GM19467 (cell line): ENCODE data around the gene LRRC40.
"Not testable (repeated sequence)": the region's sequence is repeated elsewhere in the genome, so short reads cannot be mapped to it uniquely, and the experiment has no call there.

Experiments used
- ATAC-seq: cut with Tn5 transposase; IDR thresholded peaks from one replicate; pipeline ENCODE4 v1.9.1; 2021; ENCODE audit warnings: mild to moderate bottlenecking, moderate library complexity; ENCODE audit not compliant: unreplicated experiment

Gene LRRC40

DNA sequence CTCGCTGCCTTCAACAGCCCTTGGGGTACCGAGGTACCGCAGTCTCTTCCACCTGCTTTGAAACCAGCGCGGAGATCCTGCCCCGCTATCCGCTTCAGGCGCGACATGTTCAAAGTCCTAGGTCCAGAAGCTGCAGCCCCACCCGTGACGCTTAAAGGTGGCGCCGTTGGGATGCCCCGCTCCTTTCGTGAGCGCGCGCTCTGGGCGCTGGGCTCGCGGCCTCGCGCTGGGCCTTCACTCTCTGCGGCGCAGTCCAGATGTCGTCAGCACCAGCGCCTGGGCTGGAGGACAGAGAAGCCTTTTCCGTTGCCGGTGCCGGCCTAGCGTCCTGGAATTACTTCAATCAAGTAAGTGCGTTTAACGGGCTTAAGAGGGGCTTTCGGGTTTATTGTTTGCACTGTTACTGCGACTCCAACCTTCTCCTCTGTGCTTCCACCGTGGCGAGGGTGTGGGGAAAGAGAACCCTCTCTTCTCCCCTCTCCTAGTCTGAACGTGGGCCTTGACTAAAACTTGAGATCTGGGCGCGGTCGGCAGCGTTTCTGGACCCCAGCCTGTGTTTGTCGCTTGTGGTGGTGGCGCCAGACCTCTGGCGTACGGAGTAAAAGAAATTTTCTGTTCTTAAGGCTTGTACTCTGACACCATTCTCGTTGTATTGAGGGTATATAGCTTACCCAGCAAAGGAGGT is at the start of gene LRRC40:
TSS of gene LRRC40 (minus strand) at position 146 of the 685 bp plus-strand sequence. CDS start at position 107, 39 bp downstream.
- ATAC-seq = peak; percentile 76

DNA sequence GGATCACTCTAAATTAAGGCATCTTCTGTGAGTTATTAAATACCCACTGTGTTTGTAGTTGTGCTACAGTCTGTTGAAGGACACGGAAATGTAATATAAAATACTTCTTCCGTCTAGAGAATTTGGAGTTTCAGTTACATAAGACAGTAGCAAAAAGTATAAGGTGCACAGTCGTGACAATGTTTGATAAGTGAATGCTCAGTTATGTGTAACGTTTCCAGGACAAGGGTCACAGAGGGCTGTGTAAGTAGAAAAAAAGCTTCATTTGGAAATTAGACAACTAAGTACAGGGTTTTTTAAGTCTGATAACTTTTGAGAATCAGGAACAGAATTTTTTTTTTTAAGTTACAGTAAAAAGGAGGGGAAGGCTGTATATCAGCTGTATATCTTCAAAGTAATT is 43.4 kb upstream of the LRRC40 start:
- no peak for ATAC-seq

DNA sequence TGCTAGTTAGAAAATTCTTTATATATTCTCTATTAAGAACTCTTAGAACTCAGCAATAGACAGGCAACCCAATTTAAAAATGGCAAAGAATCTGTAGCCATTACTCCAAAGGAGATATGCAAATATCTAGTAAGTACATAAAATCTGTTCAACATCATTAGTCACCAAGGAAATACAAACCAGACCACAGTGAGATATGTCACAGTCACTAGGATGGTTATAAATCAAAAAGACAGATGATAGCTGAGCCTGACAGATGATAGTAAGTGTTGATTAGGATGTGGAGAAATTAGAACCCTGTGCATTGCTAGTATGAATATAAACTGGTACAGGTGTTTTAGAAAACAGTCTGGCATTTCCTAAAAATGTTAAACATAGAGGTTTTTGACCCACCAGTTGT is 42.4 kb upstream of the LRRC40 start:
- no peak for ATAC-seq

GRCh38 chr1:70247122-70247521 is 41.7 kb upstream of the LRRC40 start:
- no peak for ATAC-seq

GRCh38 chr1:70239940-70240339 is 34.6 kb upstream of the LRRC40 start:
- ATAC-seq = no peak

DNA sequence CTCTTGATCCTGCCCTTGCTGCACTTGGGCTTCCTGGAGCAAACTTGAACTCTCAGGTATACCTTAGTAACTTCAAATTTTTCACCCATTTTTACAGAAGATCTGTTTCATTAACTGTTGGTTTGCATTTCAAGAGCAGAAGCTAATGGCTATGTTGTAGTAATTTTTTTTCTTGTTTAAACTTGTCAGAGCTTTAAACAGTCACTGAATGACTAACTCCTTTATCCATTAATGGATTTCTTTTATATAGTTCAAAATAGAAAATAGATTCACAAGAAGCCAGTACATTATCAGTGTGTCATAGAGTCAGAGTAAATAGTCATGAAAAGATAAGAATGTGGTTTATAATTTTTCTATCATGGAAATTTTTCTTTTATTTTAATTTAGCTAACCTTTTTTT is 29.4 kb upstream of the LRRC40 start:
- ATAC-seq = no peak

DNA sequence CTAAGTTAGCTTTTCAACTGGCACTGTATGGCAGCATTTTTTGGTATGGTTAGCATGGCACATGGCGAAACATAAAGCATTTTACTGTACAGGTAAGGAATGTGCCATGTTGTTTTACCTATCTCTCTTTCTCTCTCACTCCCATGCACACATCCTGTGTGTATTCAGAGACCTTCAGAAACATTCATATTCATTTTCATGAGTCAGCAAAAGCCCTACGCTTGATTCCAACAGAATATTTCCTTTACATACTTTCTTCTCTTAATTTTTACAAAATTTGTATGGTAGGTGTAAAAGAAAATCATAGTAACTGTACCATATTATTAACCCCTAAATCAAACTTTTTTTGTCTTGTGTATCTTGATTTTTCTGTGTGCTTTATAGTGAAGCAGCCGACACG is 26.1 kb upstream of the LRRC40 start:
- no peak for ATAC-seq

GRCh38 chr1:70228670-70229069 is 23.3 kb upstream of the LRRC40 start:
- ATAC-seq = no peak

GRCh38 chr1:70227439-70227838 is 22.1 kb upstream of the LRRC40 start:
- no peak for ATAC-seq

DNA sequence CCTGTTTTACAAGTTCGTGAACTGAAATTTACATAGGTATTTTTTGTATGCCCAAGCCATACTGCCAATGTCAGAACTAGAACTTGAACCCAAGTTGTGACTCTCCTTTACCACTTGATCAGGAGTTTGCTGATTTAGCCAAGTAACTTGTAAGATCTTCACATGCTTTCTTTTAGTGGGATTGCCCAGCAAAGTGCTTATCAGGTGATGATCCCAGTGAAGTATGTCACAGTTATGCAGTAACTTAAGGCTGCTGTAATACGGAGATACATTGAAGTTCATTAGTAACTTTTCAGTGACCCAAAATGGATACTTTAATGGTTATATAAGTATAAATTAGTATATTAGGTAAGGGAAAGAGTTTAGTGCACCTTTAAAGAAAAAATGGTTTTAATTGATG is 19.6 kb upstream of the LRRC40 start:
- ATAC-seq = no peak

DNA sequence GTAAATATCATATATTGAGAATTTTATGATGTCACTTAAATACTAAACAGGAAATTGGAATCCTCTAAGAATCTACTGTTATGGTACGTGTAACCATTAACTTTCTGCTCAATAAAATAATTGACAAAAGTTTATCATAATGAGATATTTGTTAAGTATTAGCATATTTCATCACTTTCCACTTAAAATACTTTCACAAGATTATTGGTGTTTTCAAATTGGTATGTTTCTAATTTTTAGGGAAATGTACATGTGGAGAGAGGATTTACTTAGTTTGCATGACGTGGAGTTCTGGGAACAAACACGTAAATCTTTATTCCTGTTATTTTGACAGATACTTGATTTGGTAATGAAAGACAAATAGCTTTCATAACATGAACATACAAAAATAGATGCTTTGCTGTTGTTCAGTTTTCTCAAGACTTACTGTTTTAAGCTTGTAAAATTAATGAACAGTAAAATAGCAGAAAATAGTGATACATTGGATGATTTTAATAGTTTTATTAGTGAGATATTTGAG is 17.4 kb upstream of the LRRC40 start:
- no peak for ATAC-seq

DNA sequence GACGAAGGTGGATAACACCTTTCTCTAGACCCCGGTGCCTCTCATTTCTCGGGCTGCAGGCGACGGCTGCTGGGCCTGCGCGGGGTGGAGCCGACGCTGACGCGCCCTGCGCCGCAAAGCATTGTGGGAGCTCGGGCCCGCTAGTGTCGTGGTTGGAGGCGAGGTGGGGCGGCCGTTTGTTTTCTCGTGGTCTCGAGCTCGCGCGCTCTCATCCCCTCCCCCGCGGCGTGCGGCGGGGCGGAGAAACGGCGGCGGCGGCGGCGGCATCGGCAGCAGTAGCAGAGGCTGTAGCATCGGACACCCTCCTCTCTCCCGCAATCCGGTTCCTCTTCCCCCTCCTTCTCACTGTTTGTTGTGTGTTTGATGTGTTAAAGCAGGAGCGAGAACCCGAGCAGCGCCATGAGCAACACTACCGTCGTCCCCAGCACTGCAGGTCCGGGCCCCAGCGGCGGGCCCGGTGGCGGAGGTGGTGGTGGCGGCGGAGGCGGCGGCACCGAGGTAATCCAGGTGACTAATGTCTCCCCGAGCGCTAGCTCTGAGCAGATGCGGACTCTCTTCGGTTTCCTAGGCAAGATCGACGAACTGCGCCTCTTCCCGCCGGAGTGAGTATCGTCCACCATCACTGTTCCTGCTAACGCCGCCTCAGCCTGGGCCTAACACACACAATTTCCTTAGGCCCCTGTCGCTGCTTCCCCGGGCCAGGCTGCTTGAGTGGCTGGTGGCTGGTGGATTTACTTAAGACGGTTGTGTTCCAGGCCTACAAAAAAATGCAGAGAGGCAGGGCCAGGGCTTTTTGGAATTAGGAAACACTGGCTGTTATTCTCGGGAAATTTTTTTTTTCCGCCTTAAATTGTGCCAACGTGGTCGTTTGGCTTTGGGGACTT is 16.1 kb upstream of the LRRC40 start, which contains the start of gene SRSF11:
TSS of gene SRSF11 (plus strand) at position 143 of the 884 bp plus-strand sequence. CDS start at position 400, 257 bp downstream.
- peak; percentile 94 for ATAC-seq

- peak; percentile 10 for ATAC-seq
Measured at GRCh38 chr1:70220517-70221237, 15.3 kb upstream of the LRRC40 start.

DNA sequence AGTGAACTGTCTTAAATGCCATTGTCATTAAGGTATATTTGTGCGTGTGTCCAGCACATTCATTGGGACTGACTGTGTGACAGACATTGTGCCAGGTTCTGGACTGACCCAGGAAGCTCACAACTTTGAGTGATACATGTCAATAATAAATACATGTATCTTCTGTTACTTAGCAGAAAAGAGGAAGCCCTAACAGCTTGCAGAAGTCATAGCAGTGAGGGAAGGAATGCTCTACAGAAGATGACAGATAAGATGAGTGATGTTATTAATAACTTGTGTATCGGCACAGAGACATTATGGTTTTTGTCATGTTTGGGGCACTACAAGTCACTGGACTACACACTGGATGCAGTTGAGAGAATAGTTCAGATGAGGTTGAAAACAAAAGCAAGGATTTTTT is 14.6 kb upstream of the LRRC40 start:
- no peak for ATAC-seq

DNA sequence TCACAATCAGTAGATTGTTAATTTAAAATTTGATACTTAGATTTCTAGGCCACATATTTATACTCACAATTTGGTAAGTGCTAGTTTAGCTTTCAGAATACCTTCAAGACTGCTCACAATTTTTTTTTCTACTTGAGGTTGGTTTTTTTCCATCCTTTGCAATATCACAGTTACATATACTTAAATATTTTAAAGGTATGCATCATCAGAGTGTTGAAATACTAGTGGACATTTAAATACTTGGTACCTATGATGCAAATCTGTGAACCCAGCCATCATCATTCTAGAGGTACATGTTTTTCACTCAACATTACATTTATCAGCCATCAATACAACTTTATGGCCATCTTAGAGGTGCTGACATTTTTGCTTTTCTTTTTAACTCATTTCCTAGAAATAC is 6.2 kb upstream of the LRRC40 start:
- no peak for ATAC-seq

DNA sequence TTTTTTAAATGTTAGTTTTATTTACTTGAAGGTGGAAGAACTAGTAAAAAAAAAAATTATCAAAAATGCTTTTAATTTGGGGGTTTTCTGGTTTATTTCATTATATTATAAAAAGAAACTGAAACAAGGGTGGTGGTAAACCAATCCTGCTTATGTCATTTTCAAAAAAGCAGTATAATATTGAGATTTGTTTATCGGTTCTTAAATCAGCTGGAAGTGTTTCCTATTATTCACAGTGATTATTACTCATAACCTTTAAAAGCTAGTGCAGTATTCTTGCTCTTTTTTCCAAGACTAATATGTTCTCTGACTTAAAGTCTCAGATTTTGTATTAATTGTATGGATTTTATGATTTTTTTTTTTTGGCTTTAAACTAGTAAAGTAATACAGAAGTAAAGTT is 5.4 kb upstream of the LRRC40 start:
- ATAC-seq = no peak

- no peak for ATAC-seq
Measured at GRCh38 chr1:70208292-70208691, 2.9 kb upstream of the LRRC40 start.

DNA sequence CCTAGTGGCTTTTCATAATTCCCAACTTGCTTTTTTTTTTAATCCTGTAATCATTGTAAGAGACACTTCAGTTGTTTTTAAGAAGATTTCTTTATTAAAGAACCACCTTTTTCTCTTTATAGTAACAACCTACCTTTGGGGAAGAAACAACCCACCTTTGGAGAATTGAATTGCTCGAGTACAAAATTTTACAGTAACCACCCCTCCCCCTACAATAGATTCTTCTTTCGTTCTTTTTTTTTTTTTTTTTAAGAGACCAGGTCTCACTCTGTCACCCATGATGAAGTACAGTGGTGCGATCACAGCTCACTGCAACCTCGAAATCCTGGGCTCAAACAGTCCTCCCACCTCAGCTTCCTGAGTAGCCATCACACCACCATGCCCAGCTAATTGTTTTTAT is 2.1 kb upstream of the LRRC40 start:
- ATAC-seq = no peak

GRCh38 chr1:70206833-70207232 is 1.5 kb upstream of the LRRC40 start:
- ATAC-seq = not testable (repeated sequence)

DNA sequence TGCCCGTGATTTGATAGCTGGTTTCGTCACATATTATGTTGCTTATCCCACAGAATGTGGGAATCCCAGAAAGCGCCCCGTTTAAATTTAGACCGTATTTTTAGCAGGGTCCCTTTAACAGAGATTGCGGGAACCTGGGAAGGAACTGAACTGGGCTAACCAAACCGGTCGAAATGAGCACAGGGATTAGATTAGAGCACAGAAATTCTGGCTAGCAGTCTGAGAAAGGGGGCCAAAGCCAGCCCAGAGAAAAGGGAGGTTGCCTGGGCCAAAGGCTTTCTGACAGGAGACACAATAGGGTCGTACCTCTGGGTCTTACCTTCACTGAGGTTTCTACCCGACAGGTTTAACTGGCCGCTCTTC is 327 bp downstream of the LRRC40 start:
- ATAC-seq = no peak

GRCh38 chr1:70204600-70204999 is 779 bp downstream of the LRRC40 start:
- no peak for ATAC-seq
